ACC112 (cell line): ENCODE results near the gene AP1M2.

Source experiments
- H2AFZ ChIP-seq: fragments of 200-600 bp; sonication (generic); one replicate; pipeline ENCODE4 v1.6.0; 2017; ENCODE audit warnings: antibody characterized with exemption, low read length; ENCODE audit not compliant: unreplicated experiment
- H3K27ac ChIP-seq: fragments of 200-600 bp; sonication (generic); 2 replicates; pipeline ENCODE4 v1.5.1; 2014; ENCODE audit warnings: low read depth, mild to moderate bottlenecking, antibody characterized with exemption, low read length, moderate library complexity
- H3K27me3 ChIP-seq: fragments of 200-600 bp; sonication (generic); 2 replicates; pipeline ENCODE4 v1.6.1; 2014; ENCODE audit warnings: mild to moderate bottlenecking, antibody characterized with exemption, low read length, moderate library complexity, mixed read lengths; ENCODE audit not compliant: insufficient read depth
- H3K36me3 ChIP-seq: fragments of 200-600 bp; sonication (generic); 2 replicates; pipeline ENCODE4 v1.6.1; 2016; ENCODE audit warnings: mild to moderate bottlenecking, antibody characterized with exemption, low read length, moderate library complexity, mixed read lengths; ENCODE audit not compliant: insufficient read depth
- H3K4me1 ChIP-seq: fragments of 200-600 bp; sonication (generic); one replicate; pipeline ENCODE4 v1.6.1; 2016; ENCODE audit warnings: low read length, mixed read lengths; ENCODE audit not compliant: insufficient read depth, unreplicated experiment, control insufficient read depth
- H3K4me3 ChIP-seq: fragments of 200-600 bp; sonication (generic); 2 replicates; pipeline ENCODE4 v1.5.1; 2014; ENCODE audit warnings: mild to moderate bottlenecking, low read depth, low read length
- H3K79me2 ChIP-seq: fragments of 200-600 bp; sonication (generic); one replicate; pipeline ENCODE4 v1.6.0; 2016; ENCODE audit warnings: low read length; ENCODE audit not compliant: control insufficient read depth, unreplicated experiment, insufficient read depth

Gene AP1M2

GRCh38 chr19:10601999-10602329, 14.9 kb upstream of the AP1M2 start:
- Histone ChIP-seq H3K27me3 (no peaks in the 10 kb centered on the region), H3K36me3 (no peaks in the 10 kb centered on the region), H3K79me2 (peaks cover 21% of the 10 kb centered on the region), H3K4me3 (no peak overlapping the region), H2AFZ (no peak overlapping the region), H3K4me1 (peaks cover 6% of the 10 kb centered on the region), H3K27ac (no peak overlapping the region)

GRCh38 chr19:10600149-10600548, 13.0 kb upstream of the AP1M2 start:
- Histone ChIP-seq H3K4me3 (no peak overlapping the region), H3K4me1 (peaks cover 6% of the 10 kb centered on the region), H3K27me3 (no peaks in the 10 kb centered on the region), H3K79me2 (peaks cover 21% of the 10 kb centered on the region), H3K36me3 (no peaks in the 10 kb centered on the region), H2AFZ (no peak overlapping the region), H3K27ac (no peak overlapping the region)

- H3K4me3 ChIP-seq = no peak overlapping the region
- H3K4me1 ChIP-seq = no peaks in the 10 kb centered on the region
- H3K79me2 ChIP-seq = no peaks in the 10 kb centered on the region
- H2AFZ ChIP-seq = no peak overlapping the region
- no peaks in the 10 kb centered on the region for H3K36me3 ChIP-seq
- no peak overlapping the region for H3K27ac ChIP-seq
- no peaks in the 10 kb centered on the region for H3K27me3 ChIP-seq
These were observed 6.9 kb upstream of the AP1M2 start for GRCh38 chr19:10593820-10594637.

DNA sequence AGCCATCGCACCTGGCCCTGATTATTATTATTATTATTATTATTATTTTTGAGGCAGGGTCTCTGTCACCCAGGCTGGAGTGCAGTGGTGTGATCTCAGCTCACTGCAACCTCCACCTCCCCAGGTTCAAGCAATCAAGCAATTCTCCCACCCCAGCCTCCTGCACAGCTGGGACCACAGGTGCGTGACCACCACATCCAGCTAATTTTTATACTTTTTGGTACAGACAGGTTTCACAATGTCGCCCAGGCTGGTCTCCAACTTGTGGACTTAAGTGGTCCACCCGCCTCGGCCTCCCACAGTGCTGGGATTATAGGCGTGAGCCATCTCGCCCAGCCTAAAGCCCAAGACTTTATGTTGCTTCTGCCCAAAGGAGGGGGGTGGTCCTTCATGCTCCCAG, 6.0 kb upstream of the AP1M2 start:
- Histone ChIP-seq H3K27me3 (no peaks in the 10 kb centered on the region), H2AFZ (no peak overlapping the region), H3K79me2 (no peaks in the 10 kb centered on the region), H3K4me3 (no peak overlapping the region), H3K4me1 (no peaks in the 10 kb centered on the region), H3K36me3 (no peaks in the 10 kb centered on the region), H3K27ac (no peak overlapping the region)

- Histone ChIP-seq H3K36me3 (no peaks in the 10 kb centered on the region), H3K27ac (no peak overlapping the region), H3K4me3 (no peak overlapping the region), H3K4me1 (no peaks in the 10 kb centered on the region), H2AFZ (no peak overlapping the region), H3K27me3 (peaks cover 14% of the 10 kb centered on the region), H3K79me2 (no peaks in the 10 kb centered on the region)
These were observed 683 bp upstream of the AP1M2 start for GRCh38 chr19:10587839-10588150.

DNA sequence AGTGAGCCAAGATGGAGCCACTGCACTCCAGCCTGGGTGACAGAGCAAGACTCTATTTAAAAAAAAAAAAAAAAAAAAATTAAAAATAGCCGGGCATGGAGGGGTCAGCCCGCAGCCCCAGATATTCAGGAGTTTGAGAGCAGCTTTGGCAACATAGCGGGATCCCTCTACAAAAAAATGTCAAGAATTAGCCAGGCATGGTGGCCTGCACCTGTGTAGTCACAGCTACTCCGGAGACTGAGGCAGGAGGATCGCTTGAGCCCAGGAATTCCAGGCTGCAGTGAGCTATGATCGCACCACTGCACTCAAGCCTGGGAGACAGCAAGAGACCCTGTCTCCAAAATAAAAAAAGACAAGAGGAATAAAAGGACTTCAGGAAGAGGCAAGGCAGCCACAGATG, 716 bp downstream of the AP1M2 start:
- Histone ChIP-seq H3K27ac (no peak overlapping the region), H3K4me3 (no peak overlapping the region)

GRCh38 chr19:10583036-10583776, 3.9 kb downstream of the AP1M2 start:
- Histone ChIP-seq H3K79me2 (no peaks in the 10 kb centered on the region), H3K27ac (no peak overlapping the region), H3K4me1 (no peaks in the 10 kb centered on the region), H3K36me3 (no peaks in the 10 kb centered on the region), H3K4me3 (no peak overlapping the region), H2AFZ (no peak overlapping the region), H3K27me3 (peaks cover 14% of the 10 kb centered on the region)

More for the DNA sequence above, 716 bp downstream of the AP1M2 start:
- H3K79me2 ChIP-seq = no peaks in the 10 kb centered on the region
- H3K27me3 ChIP-seq = peaks cover 14% of the 10 kb centered on the region
- H2AFZ ChIP-seq = no peak overlapping the region
- no peaks in the 10 kb centered on the region for H3K4me1 ChIP-seq
- H3K36me3 ChIP-seq = no peaks in the 10 kb centered on the region

GRCh38 chr19:10582091-10582490, 5.0 kb downstream of the AP1M2 start:
- Histone ChIP-seq H3K4me3 (no peak overlapping the region), H3K36me3 (no peaks in the 10 kb centered on the region), H3K4me1 (no peaks in the 10 kb centered on the region), H3K79me2 (no peaks in the 10 kb centered on the region), H3K27ac (no peak overlapping the region), H3K27me3 (peaks cover 4% of the 10 kb centered on the region; the same call in 1 of the 2 replicates), H2AFZ (no peak overlapping the region)

DNA sequence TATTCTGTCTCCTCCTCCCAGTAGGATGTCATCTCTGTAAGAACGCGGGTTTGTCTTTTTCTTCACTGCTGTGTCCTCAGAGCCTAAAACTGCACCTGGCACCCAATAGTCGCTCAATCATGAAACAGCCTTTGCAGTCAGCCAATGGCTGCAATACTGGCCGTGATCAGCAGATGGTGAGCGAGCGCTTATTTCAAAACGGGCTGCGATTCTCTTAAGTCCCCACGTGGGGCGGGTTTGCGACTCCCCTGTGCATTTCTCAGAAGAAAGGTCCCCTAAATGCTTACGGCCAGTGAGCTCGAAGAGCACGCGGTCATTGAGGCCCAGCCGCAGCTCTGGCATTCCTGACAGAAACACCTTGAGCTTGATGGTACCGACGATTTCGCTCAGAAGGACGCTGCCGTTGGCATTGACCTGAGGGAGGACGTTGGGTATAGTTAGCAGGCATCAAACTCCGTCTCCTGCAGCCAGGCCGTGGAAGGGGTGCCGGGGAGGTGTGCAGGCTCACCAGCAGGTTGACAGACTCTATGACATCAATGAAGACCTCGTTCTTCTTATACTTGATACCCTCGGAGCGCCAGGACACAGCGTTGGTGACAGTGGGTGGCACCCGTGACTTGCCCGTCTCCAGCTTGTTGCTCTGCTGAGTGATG, 6.0 kb downstream of the AP1M2 start:
- H3K27me3 ChIP-seq = no peaks in the 10 kb centered on the region
- peak overlapping the region; percentile 63; the same call in 1 of the 2 replicates for H3K4me3 ChIP-seq
- H3K36me3 ChIP-seq = no peaks in the 10 kb centered on the region
- peak overlapping the region; percentile 81 for H2AFZ ChIP-seq
- H3K79me2 ChIP-seq = no peaks in the 10 kb centered on the region
- H3K27ac ChIP-seq = no peak overlapping the region
- H3K4me1 ChIP-seq = no peaks in the 10 kb centered on the region

DNA sequence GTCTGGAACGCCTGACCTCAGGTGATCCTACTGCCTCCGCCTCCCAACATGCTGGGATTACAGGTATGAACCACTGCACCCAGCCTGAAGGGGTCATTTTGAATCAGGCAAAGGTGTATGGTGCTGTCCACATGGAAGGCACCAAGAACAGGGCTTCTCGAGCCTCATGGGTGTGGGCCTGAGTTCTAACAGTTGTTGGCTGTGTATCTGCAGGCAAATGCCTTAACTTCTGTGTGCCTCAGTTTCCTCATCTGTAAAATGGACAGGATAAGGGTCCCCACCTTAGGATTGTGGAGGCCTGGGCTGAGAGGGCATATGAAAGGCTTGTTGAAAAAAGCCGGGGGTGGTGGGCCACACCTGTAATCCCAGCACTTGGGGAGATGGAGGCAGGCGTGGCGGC, 9.2 kb downstream of the AP1M2 start:
- Histone ChIP-seq H2AFZ (no peak overlapping the region), H3K27me3 (no peaks in the 10 kb centered on the region)

More for the DNA sequence above, 9.2 kb downstream of the AP1M2 start:
- H3K27ac ChIP-seq = no peak overlapping the region
- H3K79me2 ChIP-seq = no peaks in the 10 kb centered on the region
- no peaks in the 10 kb centered on the region for H3K36me3 ChIP-seq
- no peak overlapping the region for H3K4me3 ChIP-seq
- H3K4me1 ChIP-seq = no peaks in the 10 kb centered on the region
